CD4-positive, alpha-beta T cell treated with Interleukin-12 subunit alpha and Interleukin-12 subunit beta, for 1 hour (primary cell): ENCODE data around the gene ATP2A2.
"Not testable (repeated sequence)": the region's sequence is repeated elsewhere in the genome, so short reads cannot be mapped to it uniquely, and the experiment has no call there.

Experiments
- DNase-seq: peaks from one replicate; pipeline ENCODE4 v3.0.0-alpha.2; 2020

ATP2A2 gene

DNA sequence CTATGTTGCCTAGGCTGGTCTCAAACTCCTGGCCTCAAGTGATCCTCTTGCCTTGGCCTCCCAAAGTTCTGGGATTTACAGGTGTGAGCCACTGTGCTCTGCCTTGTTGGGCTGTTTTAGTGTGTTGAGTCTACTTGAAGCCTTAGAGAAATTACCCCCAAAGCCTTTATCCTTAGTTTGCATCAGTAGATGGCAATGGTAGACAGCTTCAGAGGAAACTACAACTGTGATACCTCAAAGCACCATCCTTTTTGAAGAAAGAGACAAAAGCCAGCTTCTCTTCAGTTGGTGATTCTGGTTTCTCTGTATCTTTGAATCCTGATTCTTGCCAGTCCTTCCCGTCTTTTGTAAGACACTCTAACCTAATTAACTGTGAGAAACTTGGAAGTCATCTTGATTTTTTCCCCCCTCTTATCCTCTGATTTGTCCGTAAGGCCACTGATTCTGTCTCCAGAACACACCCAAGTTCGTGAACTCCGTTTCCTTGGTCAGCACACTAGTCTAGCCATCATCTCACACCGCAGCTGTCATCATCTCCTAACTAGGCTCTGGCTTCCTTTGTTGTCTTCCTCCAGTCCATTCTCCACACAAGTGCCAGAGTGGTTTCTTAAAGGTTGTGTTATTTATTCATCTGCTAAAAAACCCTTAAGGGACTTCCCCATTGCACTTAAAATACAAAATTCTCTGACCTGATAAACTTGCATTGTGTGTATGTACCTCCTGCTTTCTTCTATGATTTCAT is 20.2 kb downstream of the ATP2A2 start:
- DNase-seq: no peak

DNA sequence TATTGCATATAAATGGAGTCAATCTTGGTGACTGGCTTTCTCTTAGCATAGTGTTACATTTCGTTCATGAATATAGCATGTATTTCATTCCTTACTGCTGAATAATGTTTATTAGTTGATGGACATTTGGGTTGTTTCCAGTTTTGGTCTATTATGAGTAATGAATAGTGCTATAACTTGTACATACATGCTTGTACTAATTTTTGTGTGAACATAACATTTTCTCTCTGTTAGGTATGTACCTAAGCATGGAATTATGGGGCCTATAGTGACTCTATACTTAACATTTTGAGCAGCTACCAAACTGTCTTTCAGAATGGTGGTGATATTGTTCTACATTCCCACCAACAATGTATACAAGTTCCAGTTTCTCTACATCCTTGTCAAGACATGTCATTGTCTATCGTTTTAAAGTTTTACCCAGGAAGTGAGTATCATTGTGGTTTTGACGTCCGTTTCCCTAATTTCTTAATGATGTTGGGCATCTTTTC is 23.1 kb downstream of the ATP2A2 start:
- DNase-seq: no peak

GRCh38 chr12:110307372-110307771 is 26.3 kb downstream of the ATP2A2 start:
- no peak for DNase-seq

DNA sequence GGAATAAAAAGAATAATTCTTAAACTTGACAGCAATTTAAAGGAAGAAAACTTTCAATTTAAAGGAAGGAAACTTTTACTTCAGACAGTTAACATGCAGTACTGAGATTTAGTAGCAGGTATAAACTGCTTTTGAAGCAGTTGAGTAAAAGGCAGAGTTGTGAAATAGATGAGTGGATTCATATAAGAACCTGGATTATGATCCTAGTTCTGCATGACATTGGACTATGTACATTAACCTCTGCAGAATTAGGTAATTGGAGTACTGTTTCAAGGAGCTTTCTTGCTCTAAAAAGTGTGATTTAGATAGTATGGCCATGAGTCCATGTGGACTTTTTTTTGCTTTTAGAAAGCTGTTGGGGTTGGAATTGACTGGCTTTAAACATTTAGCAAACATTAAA is 29.7 kb downstream of the ATP2A2 start:
- DNase-seq: no peak

GRCh38 chr12:110311903-110312302 is 30.9 kb downstream of the ATP2A2 start:
- no peak for DNase-seq

DNA sequence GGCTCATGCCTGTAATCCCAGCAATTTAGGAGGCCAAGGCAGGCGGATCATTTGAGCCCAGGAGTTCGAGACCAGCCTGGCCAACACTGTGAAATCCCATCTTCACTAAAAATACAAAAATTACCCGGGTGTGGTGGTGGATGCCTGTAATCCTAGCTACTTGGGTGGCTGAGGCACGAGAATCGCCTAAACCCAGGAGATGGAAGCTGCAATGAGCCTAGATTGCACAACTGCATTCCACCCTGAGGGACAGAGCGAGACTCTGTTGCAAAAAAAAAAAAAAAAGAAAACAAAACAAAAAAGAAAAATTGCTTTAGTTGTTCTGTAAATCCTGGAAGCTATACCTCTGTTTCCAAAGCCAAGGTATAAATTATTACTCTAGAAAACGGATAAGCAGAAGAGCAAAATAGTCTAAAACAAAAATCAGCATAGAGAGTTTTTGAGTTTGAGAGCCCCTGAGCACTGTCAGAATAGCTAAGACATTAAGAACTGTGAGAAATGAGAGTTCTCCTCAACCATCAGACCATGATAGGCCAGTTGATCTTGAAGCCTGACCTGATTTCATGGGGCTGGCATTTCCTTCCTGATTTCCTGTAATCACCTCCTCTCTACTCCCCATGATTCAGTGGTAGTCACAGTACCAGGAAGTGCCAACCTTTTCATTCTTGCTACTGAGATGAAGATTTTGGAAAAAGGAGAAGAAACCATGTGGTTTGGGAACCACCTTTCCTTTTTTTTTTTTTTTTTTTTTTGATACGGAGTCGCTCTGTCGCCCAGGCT is 31.7 kb downstream of the ATP2A2 start:
- peak; percentile 17 for DNase-seq

GRCh38 chr12:110314308-110314707 is 33.3 kb downstream of the ATP2A2 start:
- DNase-seq: no peak

- no peak for DNase-seq
These were observed 35.8 kb downstream of the ATP2A2 start for GRCh38 chr12:110316861-110317260.

- DNase-seq: no peak
These were observed 36.9 kb downstream of the ATP2A2 start for GRCh38 chr12:110317911-110318310.

DNA sequence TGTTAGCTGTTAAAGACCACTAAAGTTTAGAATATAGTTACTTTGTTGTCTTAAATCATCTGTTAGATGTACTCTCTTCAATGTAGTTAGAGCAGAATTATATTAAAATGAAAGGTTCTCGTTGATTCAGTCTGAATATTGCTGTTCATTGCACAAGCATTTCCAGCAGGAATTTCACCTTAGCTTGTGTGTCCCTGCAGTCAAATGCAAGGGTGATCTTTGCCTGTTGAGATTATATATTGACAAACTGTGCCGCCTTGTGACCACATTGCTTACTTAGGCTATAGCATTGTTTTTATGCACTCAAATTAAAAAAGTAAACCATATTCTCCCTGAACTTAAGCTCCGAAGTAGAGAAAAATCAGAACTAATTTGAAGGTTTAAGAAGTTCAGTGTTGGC is 39.5 kb downstream of the ATP2A2 start:
- DNase-seq: no peak

DNA sequence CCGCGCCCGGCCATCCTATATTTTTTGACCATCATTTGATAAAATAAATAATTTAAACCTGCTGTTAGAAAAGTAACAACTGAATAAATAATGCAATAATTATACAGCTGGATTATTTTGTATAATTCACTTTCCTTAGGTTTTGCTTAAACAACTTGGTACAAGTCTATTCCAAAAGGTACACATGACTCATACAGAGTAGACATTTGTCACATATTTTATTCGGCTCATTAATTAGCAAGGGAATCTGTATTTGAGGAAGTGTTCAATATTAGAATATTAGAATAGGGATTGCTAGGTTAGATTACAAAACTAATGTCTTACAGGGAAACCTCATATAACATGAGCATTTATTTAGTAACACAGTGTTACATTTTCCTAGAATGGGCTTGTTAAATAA is 48.7 kb downstream of the ATP2A2 start:
- DNase-seq: no peak

- no peak for DNase-seq
These were observed 49.1 kb downstream of the ATP2A2 start for GRCh38 chr12:110330124-110330523.

GRCh38 chr12:110330544-110330943 is 49.5 kb downstream of the ATP2A2 start:
- no peak for DNase-seq

GRCh38 chr12:110333201-110333600 is 52.2 kb downstream of the ATP2A2 start:
- DNase-seq: no peak

- DNase-seq: no peak
These were observed 54.5 kb downstream of the ATP2A2 start for GRCh38 chr12:110335481-110336045.

GRCh38 chr12:110337912-110338710 is 57.1 kb downstream of the ATP2A2 start:
- DNase-seq: no peak

DNA sequence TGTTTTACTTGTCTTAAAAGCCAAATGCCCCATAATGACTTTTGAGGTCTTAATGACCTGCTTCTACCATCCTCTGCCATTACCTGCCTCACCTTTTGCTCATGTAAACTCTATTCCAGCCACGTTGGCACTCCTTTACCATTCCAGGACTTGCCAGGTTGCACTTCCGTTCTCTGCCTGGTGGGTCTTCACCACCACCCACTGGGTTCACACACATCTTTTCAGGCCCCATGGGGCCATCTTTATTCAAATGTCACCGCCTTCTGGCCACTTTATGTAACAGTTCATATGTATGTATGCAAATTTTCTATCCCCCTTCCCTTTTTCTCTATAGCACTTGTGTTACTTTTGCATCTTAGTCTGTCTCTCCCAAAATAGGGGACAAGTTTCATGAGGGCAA is 57.7 kb downstream of the ATP2A2 start:
- no peak for DNase-seq

- DNase-seq: no peak
These were observed 58.3 kb downstream of the ATP2A2 start for GRCh38 chr12:110339184-110339952.

GRCh38 chr12:110340261-110340660 is 59.2 kb downstream of the ATP2A2 start:
- not testable (repeated sequence) for DNase-seq

DNA sequence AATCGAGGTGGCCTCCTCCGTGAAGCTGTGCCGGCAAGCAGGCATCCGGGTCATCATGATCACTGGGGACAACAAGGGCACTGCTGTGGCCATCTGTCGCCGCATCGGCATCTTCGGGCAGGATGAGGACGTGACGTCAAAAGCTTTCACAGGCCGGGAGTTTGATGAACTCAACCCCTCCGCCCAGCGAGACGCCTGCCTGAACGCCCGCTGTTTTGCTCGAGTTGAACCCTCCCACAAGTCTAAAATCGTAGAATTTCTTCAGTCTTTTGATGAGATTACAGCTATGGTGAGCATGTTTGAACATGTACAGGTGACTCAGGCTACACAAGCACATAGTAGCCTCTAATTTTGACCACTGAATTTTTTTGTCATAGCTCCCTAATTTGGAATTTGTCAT is 59.7 kb downstream of the ATP2A2 start:
- DNase-seq: no peak

DNA sequence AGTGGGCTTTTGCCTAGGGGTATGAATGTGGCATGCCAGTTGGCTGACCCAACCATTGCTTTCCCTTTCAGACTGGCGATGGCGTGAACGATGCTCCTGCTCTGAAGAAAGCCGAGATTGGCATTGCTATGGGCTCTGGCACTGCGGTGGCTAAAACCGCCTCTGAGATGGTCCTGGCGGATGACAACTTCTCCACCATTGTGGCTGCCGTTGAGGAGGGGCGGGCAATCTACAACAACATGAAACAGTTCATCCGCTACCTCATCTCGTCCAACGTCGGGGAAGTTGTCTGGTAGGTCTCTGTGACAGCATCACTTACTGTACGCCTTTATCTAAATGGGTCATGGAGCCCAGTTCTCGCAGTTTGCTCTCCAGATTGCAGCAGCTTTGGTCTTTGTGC is 61.1 kb downstream of the ATP2A2 start:
- no peak for DNase-seq

DNA sequence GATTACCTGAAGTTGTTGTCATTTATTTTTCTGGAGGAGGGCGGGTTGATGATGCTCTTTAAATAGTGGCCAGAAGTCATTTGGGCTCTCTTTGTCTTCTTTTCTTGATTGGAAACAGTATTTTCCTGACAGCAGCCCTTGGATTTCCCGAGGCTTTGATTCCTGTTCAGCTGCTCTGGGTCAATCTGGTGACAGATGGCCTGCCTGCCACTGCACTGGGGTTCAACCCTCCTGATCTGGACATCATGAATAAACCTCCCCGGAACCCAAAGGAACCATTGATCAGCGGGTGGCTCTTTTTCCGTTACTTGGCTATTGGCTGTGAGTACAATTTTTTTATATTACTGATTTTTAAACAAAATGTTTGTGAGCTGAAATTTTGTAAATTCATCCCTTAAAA is 62.1 kb downstream of the ATP2A2 start:
- DNase-seq: no peak
